Measurements from ENCODE around the gene RAPGEF2. TPM values are rescaled to one million over a fixed set of nuclear protein-coding genes. Genes with fewer than 3 reads are reported as not detected.

Gene RAPGEF2
- total RNA-seq, 4 donors from 2014 or later = 60.2 to 109 (median 79.7) TPM

DNA sequence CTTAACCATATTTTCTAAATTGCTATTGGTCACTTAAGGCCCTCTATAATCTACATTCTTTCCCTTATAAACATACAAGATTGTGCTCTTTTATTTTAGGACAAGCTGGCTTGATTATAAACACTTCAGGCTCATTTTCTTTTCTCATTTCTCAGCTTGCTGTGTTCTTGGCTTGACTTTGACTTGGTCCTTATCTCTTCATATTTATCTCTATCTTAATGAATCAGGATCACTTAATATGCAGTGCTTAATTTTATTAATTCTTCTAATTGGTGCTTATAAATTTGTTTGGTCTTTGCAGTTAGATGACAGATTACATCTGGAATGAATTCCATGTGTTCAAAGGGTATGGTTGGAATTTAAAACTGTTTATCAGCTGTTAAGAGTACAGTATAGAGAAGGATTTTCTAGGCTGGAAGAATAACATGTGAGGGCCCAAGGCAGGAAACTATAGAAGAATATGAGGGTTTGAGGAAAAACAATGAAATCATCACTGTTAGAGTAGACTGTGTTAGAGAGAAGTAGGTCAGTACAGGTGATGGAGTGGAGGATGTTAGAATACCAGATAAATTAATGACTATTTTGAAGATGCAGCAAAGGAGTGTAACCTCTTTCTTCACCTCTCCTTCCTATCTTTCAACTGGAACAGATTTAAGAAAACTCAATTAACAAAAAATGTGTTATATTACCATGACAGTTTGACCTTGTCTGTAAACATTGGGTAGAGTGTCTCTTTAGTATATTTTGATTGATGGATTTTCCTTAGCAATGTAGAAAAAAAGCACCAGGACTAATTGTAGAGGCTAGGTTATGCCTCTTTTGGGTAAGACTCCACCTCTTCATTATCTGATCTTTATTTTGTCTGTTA lies 169.6 kb downstream of the RAPGEF2 start:
- Histone ChIP-seq H3K27ac (peak overlapping the region in 1 of 3 donors; percentile 24), H3K36me3 (no peaks in the 10 kb centered on the region), H3K27me3 (no peaks in the 10 kb centered on the region)

DNA sequence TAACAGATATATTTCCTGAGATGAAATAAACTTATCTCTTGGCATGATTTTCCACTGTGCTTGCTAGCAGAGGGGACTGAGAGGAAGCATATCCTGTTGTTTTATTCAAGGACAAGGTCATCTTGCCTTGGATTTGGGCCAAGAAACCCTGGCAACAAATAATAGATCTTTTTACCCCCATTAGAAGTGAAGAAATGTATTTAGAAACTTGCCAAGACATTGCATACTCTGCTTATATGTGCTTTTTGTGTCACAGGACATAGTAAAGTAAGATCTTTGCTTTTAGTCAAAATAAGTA lies 170.2 kb downstream of the RAPGEF2 start:
- Histone ChIP-seq H3K27ac (peak overlapping the region in 1 of 3 donors; percentile 18), H3K9me3 (no peaks in the 10 kb centered on the region), H3K36me3 (no peaks in the 10 kb centered on the region), H3K4me1 (peaks cover 24 to 48% of the 10 kb centered on the region in 2 donors), H3K4me3 (replicated peaks in 1 of 3) (no peak overlapping the region), H3K27me3 (no peaks in the 10 kb centered on the region)
- peak in 1 of 2 donors; percentile 10 for DNase-seq
- intact Hi-C loops (cut with DNase I) = no loop called here
- TF ChIP-seq, protein P1, sequence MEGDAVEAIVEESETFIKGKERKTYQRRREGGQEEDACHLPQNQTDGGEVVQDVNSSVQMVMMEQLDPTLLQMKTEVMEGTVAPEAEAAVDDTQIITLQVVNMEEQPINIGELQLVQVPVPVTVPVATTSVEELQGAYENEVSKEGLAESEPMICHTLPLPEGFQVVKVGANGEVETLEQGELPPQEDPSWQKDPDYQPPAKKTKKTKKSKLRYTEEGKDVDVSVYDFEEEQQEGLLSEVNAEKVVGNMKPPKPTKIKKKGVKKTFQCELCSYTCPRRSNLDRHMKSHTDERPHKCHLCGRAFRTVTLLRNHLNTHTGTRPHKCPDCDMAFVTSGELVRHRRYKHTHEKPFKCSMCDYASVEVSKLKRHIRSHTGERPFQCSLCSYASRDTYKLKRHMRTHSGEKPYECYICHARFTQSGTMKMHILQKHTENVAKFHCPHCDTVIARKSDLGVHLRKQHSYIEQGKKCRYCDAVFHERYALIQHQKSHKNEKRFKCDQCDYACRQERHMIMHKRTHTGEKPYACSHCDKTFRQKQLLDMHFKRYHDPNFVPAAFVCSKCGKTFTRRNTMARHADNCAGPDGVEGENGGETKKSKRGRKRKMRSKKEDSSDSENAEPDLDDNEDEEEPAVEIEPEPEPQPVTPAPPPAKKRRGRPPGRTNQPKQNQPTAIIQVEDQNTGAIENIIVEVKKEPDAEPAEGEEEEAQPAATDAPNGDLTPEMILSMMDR (IDR thresholded peaks at IDR 0.05) = no peak
- TF ChIP-seq POLR2A (IDR thresholded peaks at IDR 0.05) = no peak

More for the DNA sequence above, 169.6 kb downstream of the RAPGEF2 start:
- H3K9me3 ChIP-seq = no peaks in the 10 kb centered on the region
- TF ChIP-seq POLR2A (IDR thresholded peaks at IDR 0.05) = no peak
- TF ChIP-seq, protein P1 (IDR thresholded peaks at IDR 0.05) = no peak
- intact Hi-C loops (cut with DNase I) = no loop called here
- H3K4me3 ChIP-seq (replicated peaks in 1 of 3) = no peak overlapping the region
- DNase-seq = no peak
- peaks cover 29 to 54% of the 10 kb centered on the region in 2 donors for H3K4me1 ChIP-seq

DNA sequence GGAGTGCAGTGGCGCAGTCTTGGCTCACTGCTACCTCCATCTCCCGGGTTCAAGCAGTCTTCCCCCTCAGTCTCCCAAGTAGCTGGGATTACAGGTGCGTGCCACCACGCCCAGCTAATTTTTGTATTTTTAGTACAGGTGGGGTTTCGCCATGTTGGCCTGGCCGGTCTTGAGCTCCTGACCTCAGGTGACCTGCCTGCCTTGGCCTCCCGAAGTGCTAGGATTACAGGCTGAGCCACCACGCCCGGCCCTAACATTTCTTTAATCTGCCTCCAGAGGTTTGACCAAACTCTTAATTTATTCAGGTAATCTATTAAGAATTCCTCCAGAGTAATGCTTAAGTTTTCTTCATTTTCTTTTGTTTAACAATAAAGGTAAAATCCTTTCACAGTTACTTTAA lies 171.0 kb downstream of the RAPGEF2 start:
- Histone ChIP-seq H3K4me1 (peaks cover 22 to 42% of the 10 kb centered on the region in 2 donors), H3K27ac (peak overlapping the region in 1 of 3 donors; percentile 4), H3K27me3 (no peaks in the 10 kb centered on the region), H3K36me3 (no peaks in the 10 kb centered on the region), H3K9me3 (no peaks in the 10 kb centered on the region), H3K4me3 (replicated peaks in 1 of 3) (no peak overlapping the region)
- 85% methylated on average over 9 of the region's 9 CpGs for WGBS, 2 donors
- DNase-seq = no peak
- intact Hi-C loops (cut with DNase I) = no loop called here
- TF ChIP-seq, protein P1 (IDR thresholded peaks at IDR 0.05) = no peak
- TF ChIP-seq POLR2A (IDR thresholded peaks at IDR 0.05) = no peak

DNA sequence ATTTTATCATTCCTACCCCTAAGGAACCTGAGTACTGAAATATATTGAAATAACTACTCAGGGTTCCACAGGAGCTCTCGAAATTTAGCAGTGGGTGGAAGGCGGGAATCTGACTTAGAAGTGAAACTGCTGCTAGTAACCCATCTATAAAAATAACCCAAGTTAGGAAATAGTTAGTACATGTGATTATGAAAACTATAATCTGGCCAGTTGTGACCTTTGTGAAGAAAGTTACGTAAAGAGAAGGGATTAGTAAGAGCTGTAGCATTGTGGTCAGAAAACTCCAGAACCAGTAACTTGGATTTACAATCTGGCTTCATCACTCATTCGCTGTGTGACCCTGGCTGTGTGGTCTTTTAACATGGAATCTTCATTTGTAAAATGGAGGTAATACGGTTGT lies 175.5 kb downstream of the RAPGEF2 start:
- H3K9me3 ChIP-seq = no peaks in the 10 kb centered on the region
- no peak for DNase-seq
- intact Hi-C loops (cut with DNase I) = no loop called here
- no peak for TF ChIP-seq POLR2A (IDR thresholded peaks at IDR 0.05)
- TF ChIP-seq, protein P1 (IDR thresholded peaks at IDR 0.05) = no peak
- no peak overlapping the region for H3K4me3 ChIP-seq (replicated peaks in 1 of 3)
- H3K27ac ChIP-seq = no peak overlapping the region
- H3K27me3 ChIP-seq = no peaks in the 10 kb centered on the region
- H3K4me1 ChIP-seq = peaks cover 6 to 7% of the 10 kb centered on the region in 2 donors
- H3K36me3 ChIP-seq = no peaks in the 10 kb centered on the region
- 90 to 96% methylated on average over 5 of the region's 5 CpGs for WGBS, 2 donors

DNA sequence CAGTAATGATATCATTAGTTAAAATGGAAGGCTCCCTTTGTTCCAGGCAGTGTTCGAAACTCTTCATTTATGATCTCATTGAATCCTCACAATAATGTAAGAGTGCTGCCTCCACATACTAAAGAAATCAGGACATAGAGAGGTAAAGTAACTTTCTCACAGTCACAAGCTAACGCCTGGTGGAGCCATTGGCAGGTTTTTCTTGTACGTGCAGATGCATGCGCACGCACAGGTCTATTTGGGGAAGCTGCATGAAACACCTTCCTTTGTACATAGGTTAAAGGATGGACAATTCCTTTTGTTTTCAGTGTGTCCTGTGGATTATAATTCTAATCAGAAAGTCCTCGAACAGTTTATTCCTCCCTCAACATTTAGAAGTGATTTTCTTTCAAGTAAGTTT lies 176.2 kb downstream of the RAPGEF2 start:
- no peak overlapping the region for H3K27ac ChIP-seq
- H3K4me1 ChIP-seq = peaks cover 6 to 11% of the 10 kb centered on the region in 2 donors
- no peaks in the 10 kb centered on the region for H3K27me3 ChIP-seq
- no peak overlapping the region for H3K4me3 ChIP-seq (replicated peaks in 1 of 3)
- intact Hi-C loops (cut with DNase I) = no loop called here
- WGBS, 2 donors = 96 to 98% methylated on average over 6 of the region's 6 CpGs
- H3K9me3 ChIP-seq = no peaks in the 10 kb centered on the region
- DNase-seq = no peak
- no peaks in the 10 kb centered on the region for H3K36me3 ChIP-seq
- TF ChIP-seq, protein P1 (IDR thresholded peaks at IDR 0.05) = no peak
- TF ChIP-seq POLR2A (IDR thresholded peaks at IDR 0.05) = no peak

All from thyroid gland (tissue), 4 donors.